Measurements from ENCODE around the gene HPF1. TPM values are rescaled to one million over a fixed set of nuclear protein-coding genes. Genes with fewer than 3 reads are reported as not detected.
A peak's percentile ranks its signal among the peaks of the same experiment; 100 is the strongest.

The HPF1 gene
- total RNA-seq, 1 experiment from 2014 or later: 26.9 TPM

DNA sequence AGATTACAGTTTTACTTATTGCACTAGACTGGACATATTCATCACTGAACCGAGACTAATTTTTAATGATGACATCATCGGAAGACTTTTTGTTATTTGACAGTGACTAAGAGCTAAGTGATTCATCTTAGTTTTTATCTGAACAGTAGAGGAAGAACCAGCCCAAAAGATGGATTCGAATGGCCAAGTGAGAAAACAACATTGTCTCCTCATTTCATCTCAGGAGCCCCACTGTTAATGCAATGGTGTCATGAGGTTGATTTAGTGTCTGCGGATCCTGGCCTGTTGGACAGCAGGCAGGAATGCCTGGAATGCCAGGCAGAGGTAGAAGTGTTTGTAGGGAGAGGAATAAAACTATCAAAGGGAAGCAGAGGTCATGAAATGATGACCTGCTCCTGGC, 37.8 kb upstream of the HPF1 start:
- ChIA-PET POLR2A (ENCODE audit: unreplicated experiment) (interaction anchor here (0.5 kb wide), 1 partner anchor 1334 kb away, joined by 4 read pairs; no protein-coding TSS in a partner anchor), CTCF (no interaction called here)
- no peak overlapping the region for H2AFZ ChIP-seq
- H3K9me2 ChIP-seq (ENCODE audit: insufficient read depth): no peaks in the 10 kb centered on the region
- no peaks in the 10 kb centered on the region for H3K9me3 ChIP-seq (ENCODE audit: insufficient read depth, low read depth)
- H3K36me3 ChIP-seq (ENCODE audit: low read depth): no peaks in the 10 kb centered on the region
- H3K4me3 ChIP-seq: no peak overlapping the region
- H3K79me2 ChIP-seq (ENCODE audit: low read depth): no peaks in the 10 kb centered on the region
- peak in 1 of 2 experiments; percentile 41 for DNase-seq
- no peak overlapping the region for H3K27ac ChIP-seq
- TF ChIP-seq EZH2 (IDR thresholded peaks at IDR 0.05; ENCODE audit: low read depth): no peak
- TF ChIP-seq, protein P1, sequence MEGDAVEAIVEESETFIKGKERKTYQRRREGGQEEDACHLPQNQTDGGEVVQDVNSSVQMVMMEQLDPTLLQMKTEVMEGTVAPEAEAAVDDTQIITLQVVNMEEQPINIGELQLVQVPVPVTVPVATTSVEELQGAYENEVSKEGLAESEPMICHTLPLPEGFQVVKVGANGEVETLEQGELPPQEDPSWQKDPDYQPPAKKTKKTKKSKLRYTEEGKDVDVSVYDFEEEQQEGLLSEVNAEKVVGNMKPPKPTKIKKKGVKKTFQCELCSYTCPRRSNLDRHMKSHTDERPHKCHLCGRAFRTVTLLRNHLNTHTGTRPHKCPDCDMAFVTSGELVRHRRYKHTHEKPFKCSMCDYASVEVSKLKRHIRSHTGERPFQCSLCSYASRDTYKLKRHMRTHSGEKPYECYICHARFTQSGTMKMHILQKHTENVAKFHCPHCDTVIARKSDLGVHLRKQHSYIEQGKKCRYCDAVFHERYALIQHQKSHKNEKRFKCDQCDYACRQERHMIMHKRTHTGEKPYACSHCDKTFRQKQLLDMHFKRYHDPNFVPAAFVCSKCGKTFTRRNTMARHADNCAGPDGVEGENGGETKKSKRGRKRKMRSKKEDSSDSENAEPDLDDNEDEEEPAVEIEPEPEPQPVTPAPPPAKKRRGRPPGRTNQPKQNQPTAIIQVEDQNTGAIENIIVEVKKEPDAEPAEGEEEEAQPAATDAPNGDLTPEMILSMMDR (conservative IDR thresholded peaks at IDR 0.05): no peak
- H4K20me1 ChIP-seq (ENCODE audit: insufficient read depth): no peaks in the 10 kb centered on the region
- H3F3A ChIP-seq (ENCODE audit: insufficient read depth, low read depth): no peaks in the 10 kb centered on the region
- intact Hi-C loops (cut with micrococcal nuclease; ENCODE audit: unreplicated experiment): no loop called here
- peak overlapping the region; percentile 19; the same call in 1 of the 2 replicates for H3K4me2 ChIP-seq
- H3K4me1 ChIP-seq (replicated peaks; ENCODE audit: insufficient read depth): peaks cover 7% of the 10 kb centered on the region; the same call in 1 of the 2 replicates
- no TSS peak for BruUV-seq (replicated peaks)
- H3K27me3 ChIP-seq (ENCODE audit: insufficient read depth, low read depth): no peaks in the 10 kb centered on the region

DNA sequence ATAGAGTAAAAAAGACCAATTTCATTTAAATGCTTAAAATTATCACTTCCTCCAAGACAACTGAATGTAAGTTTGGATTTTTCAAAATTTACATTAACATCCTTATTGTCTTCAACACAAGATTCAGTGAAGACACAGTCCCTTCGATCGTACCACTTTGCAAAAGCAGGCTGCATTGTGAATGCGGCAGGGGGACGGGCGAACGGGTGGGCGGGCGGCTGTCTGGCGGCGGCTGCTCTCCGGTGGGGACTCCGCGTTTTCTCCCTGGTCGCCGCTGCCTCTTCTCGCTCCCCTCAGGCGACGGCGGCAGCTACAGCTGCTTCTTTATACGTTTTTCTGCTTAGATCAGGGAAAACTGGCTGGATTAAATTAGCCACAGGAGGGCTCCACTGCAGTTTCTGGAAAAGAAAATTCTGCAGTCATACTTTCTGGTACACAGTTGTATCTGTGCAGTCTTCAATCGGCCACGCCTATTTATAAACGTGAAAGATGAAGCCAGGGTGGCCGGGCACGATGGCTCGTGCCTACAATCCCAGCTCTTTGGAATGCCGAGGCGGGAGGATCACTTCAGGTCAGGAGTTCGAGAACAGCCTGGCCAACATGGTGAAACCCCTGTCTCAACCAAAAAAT, 33.9 kb upstream of the HPF1 start:
- Histone ChIP-seq H3K79me2 (ENCODE audit: low read depth) (no peaks in the 10 kb centered on the region), H3K9me3 (ENCODE audit: insufficient read depth, low read depth) (no peaks in the 10 kb centered on the region), H3K4me3 (peak overlapping the region; percentile 53; the same call in 1 of the 2 replicates), H3F3A (ENCODE audit: insufficient read depth, low read depth) (no peaks in the 10 kb centered on the region), H2AFZ (peak overlapping the region; percentile 67; the same call in 1 of the 2 replicates), H3K36me3 (ENCODE audit: low read depth) (no peaks in the 10 kb centered on the region), H3K27me3 (ENCODE audit: insufficient read depth, low read depth) (peaks cover 3% of the 10 kb centered on the region; the same call in 1 of the 2 replicates), H4K20me1 (ENCODE audit: insufficient read depth) (no peaks in the 10 kb centered on the region), H3K27ac (peak overlapping the region; percentile 35), H3K9me2 (ENCODE audit: insufficient read depth) (no peaks in the 10 kb centered on the region), H3K4me2 (peak overlapping the region; percentile 87), H3K4me1 (replicated peaks; ENCODE audit: insufficient read depth) (peaks cover 10% of the 10 kb centered on the region; the same call in 1 of the 2 replicates)
- TF ChIP-seq EZH2 (IDR thresholded peaks at IDR 0.05; ENCODE audit: low read depth): no peak
- TF ChIP-seq, protein P1 (conservative IDR thresholded peaks at IDR 0.05): peak; percentile 31; the same call in 1 of the 2 replicates
- POLR2A ChIA-PET (ENCODE audit: unreplicated experiment): no interaction called here
- peak in 1 of 2 experiments; percentile 39 for DNase-seq
- CTCF ChIA-PET: interaction anchor here (0.6 to 1.2 kb wide), 3 partner anchors 19 to 258 kb away, joined by 4 to 5 read pairs (median 4); no protein-coding TSS in a partner anchor
- no TSS peak for BruUV-seq (replicated peaks)
- intact Hi-C loops (cut with micrococcal nuclease; ENCODE audit: unreplicated experiment): loop anchor here (1.0 kb wide), 2 partner anchors 179 to 299 kb away; partner anchors contain the start of gene NEK1

DNA sequence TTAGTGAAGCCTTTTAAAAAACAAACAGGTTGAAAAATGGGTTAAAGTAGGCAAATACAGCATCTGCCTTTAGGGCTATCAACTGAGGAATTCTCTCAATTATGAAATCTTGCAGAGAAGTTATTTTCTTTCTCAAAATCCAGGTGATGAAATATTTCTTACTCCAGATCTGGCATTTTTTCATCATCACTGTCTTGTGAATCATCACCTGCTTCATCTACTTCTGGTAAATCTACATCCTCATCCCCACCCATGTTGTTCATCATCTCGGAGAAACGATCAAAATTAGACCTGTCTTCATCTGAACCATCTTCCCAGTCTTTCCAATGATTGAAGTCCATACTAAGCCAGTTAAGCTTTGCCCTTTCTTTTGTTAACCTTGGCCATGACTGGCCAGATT, 33.3 kb upstream of the HPF1 start:
- no peaks in the 10 kb centered on the region for H4K20me1 ChIP-seq (ENCODE audit: insufficient read depth)
- H3K79me2 ChIP-seq (ENCODE audit: low read depth): no peaks in the 10 kb centered on the region
- H3K9me3 ChIP-seq (ENCODE audit: insufficient read depth, low read depth): no peaks in the 10 kb centered on the region
- intact Hi-C loops (cut with micrococcal nuclease; ENCODE audit: unreplicated experiment): loop anchor here (1.0 kb wide), 2 partner anchors 179 to 299 kb away; partner anchors contain the start of gene NEK1
- peak overlapping the region; percentile 67; the same call in 1 of the 2 replicates for H2AFZ ChIP-seq
- no peaks in the 10 kb centered on the region for H3F3A ChIP-seq (ENCODE audit: insufficient read depth, low read depth)
- peaks cover 3% of the 10 kb centered on the region; the same call in 1 of the 2 replicates for H3K27me3 ChIP-seq (ENCODE audit: insufficient read depth, low read depth)
- peak overlapping the region; percentile 53; the same call in 1 of the 2 replicates for H3K4me3 ChIP-seq
- peak overlapping the region; percentile 87 for H3K4me2 ChIP-seq
- no peaks in the 10 kb centered on the region for H3K36me3 ChIP-seq (ENCODE audit: low read depth)
- DNase-seq: peak in 1 of 2 experiments; percentile 51
- peaks cover 10% of the 10 kb centered on the region; the same call in 1 of the 2 replicates for H3K4me1 ChIP-seq (replicated peaks; ENCODE audit: insufficient read depth)
- no peaks in the 10 kb centered on the region for H3K9me2 ChIP-seq (ENCODE audit: insufficient read depth)
- TF ChIP-seq, protein P1 (conservative IDR thresholded peaks at IDR 0.05): no peak
- no peak for TF ChIP-seq EZH2 (IDR thresholded peaks at IDR 0.05; ENCODE audit: low read depth)
- CTCF ChIA-PET: interaction anchor here (0.6 to 1.2 kb wide), 3 partner anchors 19 to 259 kb away, joined by 4 to 5 read pairs (median 4); no protein-coding TSS in a partner anchor
- peak overlapping the region; percentile 35 for H3K27ac ChIP-seq
- POLR2A ChIA-PET (ENCODE audit: unreplicated experiment): no interaction called here
- BruUV-seq (replicated peaks): no TSS peak

All from PC-9 (cell line).